ENCODE data around the gene STK16. TPM values are rescaled to one million over a fixed set of nuclear protein-coding genes. Genes with fewer than 3 reads are reported as not detected.

The STK16 gene
- total RNA-seq, 4 donors from 2014 or later: 4.1 to 55.6 (median 18.0) TPM

- H3K27ac ChIP-seq: no peak overlapping the region
- no peak for TF ChIP-seq CTCF (IDR thresholded peaks at IDR 0.05)
- TF ChIP-seq POLR2A (IDR thresholded peaks at IDR 0.05): no peak
- intact Hi-C loops (cut with DNase I; ENCODE audit: low total_unique reads): no loop called here
- no peaks in the 10 kb centered on the region for H3K9me3 ChIP-seq
- H3K27me3 ChIP-seq: no peaks in the 10 kb centered on the region
- peaks cover 0 to 7% of the 10 kb centered on the region in 2 donors for H3K4me1 ChIP-seq
- no peak overlapping the region for H3K4me3 ChIP-seq
- no peaks in the 10 kb centered on the region for H3K36me3 ChIP-seq
- no peak for DNase-seq
Observed at GRCh38 chr2:219225350-219225749, 19.9 kb upstream of the STK16 start.

GRCh38 chr2:219228041-219228910 lies 17.0 kb upstream of the STK16 start:
- Histone ChIP-seq H3K9me3 (no peaks in the 10 kb centered on the region), H3K27me3 (no peaks in the 10 kb centered on the region), H3K36me3 (no peaks in the 10 kb centered on the region), H3K27ac (peak overlapping the region; percentile 92 to 98), H3K4me1 (peaks cover 0 to 7% of the 10 kb centered on the region in 2 donors), H3K4me3 (peak overlapping the region; percentile 58 to 91)
- no peak for DNase-seq
- TF ChIP-seq CTCF (IDR thresholded peaks at IDR 0.05): no peak
- TF ChIP-seq POLR2A (IDR thresholded peaks at IDR 0.05): no peak
- intact Hi-C loops (cut with DNase I; ENCODE audit: low total_unique reads): no loop called here

DNA sequence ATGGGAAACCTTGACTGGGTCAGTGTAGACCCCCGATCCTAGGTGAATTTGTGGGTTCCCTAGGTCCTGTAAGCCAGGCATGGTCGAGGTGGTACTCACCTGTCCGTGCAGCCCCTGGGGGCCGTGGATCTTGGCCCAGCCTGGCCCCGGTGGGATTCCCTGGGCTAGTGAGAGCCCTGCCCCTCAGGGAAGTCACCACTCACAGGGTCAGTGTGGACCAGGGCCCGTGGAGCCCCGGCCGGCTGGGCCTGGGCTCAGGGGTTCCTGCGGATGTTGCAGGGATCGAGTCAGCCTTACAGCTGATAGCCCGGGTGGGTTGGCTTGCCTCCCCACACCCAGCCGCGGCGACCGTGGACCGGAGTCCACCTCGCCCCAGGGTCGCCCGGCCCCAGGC lies 16.4 kb upstream of the STK16 start:
- Histone ChIP-seq H3K36me3 (no peaks in the 10 kb centered on the region), H3K27me3 (no peaks in the 10 kb centered on the region), H3K9me3 (no peaks in the 10 kb centered on the region), H3K4me1 (peaks cover 0 to 7% of the 10 kb centered on the region in 2 donors), H3K4me3 (peak overlapping the region; percentile 58 to 91), H3K27ac (peak overlapping the region; percentile 92 to 98)
- DNase-seq: no peak
- intact Hi-C loops (cut with DNase I; ENCODE audit: low total_unique reads): no loop called here
- TF ChIP-seq CTCF (IDR thresholded peaks at IDR 0.05) (no peak), POLR2A (IDR thresholded peaks at IDR 0.05) (no peak)

GRCh38 chr2:219229305-219230058 lies 15.8 kb upstream of the STK16 start, which contains the start of the genes ANKZF1 and ATG9A:
Gene ANKZF1 (plus strand): TSS chr2:219229806. CDS start chr2:219230258, 452 bp downstream.
Gene ATG9A (minus strand): TSS chr2:219229636. CDS start chr2:219228024, 1,612 bp downstream.
- Histone ChIP-seq H3K4me3 (peak within 1 kb of the TSS; percentile 58 to 91), H3K9me3 (no peaks in the 10 kb centered on the region), H3K4me1 (peaks cover 0 to 7% of the 10 kb centered on the region in 2 donors), H3K27ac (peak within 1 kb of the TSS; percentile 92 to 98), H3K36me3 (no peaks in the 10 kb centered on the region), H3K27me3 (no peaks in the 10 kb centered on the region)
- TF ChIP-seq POLR2A (IDR thresholded peaks at IDR 0.05) (peak; percentile 60 to 81), CTCF (IDR thresholded peaks at IDR 0.05) (peak in 2 of 4 experiments; percentile 9 to 38)
- intact Hi-C loops (cut with DNase I; ENCODE audit: low total_unique reads): no loop called here
- peak; percentile 98 to 99 for DNase-seq
